NT2/D1 (cell line): ENCODE results near the gene TSPAN32.

ENCODE experiments used
- SUZ12 ChIP-seq: IDR thresholded peaks from 2 replicates; pipeline ENCODE4 v1.6.1; 2011; ENCODE audit not compliant: insufficient read length, insufficient read depth; ENCODE audit errors: extremely low read depth
- YY1 ChIP-seq: IDR thresholded peaks from 2 replicates; pipeline ENCODE4 v1.6.1; 2011; ENCODE audit not compliant: insufficient read length, insufficient read depth
- ZNF274 ChIP-seq: IDR thresholded peaks from 2 replicates; pipeline ENCODE4 v1.6.1; 2011; ENCODE audit warnings: mild to moderate bottlenecking, low read depth, low read length

DNA sequence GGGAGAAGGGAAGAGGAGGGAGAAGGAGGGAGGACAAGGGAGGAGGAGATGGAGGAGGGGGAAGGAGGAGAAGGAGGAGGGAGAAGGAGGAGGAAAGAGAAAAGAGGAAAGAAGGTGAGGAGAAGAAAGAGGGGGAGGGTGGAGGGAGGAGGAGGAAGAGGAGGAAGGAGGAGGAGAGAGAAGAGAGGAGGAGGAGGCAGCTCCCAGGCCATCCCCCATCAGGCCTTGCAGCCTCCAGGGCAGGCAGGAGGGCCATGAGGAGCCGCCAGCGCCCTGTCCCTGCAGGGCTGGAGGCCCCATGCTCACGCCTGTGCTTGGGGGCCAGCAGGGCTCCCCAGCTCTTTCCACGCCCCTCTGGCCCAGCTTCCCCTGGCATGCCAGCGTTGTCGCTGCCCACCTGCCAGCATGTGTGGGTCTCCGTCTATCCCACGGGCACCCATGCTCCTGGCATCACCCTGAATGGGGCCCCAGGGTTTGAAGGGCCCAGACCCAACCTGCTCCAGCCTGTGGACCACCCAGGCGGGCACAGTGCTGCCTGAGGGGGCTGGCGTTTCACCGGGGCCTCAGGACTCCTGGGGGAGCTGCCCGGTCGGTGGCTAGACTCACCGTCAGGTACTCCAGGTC is 5.2 kb downstream of the TSPAN32 start:
- TF ChIP-seq SUZ12 (no peak), ZNF274 (no peak), YY1 (no peak)
